ENCODE results near the gene LRRC46. TPM values are rescaled to one million over a fixed set of nuclear protein-coding genes. Genes with fewer than 3 reads are reported as not detected.

The LRRC46 gene
- total and polyA plus RNA-seq, 2 of the 4 experiments (the other 2 are of a cell fraction) = 0.77 TPM; not detected in 1

DNA sequence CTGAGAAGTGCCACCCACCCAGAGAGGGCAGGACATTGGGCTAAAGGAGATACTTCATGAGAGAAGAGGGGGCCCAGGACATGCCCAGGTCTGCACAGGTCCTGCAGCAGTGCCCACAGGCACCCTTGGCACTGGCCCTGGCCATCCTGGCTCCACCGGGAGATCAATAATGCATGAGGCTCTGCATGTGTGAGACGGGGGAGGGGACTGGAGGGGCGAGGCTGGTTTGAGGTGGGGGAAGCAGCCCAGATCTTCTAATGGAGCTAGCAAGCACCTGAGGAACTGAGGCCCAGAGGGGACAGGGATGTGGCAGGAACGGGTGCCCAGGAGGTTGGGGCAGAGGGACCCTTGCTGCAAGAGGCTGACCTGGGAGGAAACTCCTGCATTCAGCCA is 10.4 kb upstream of the LRRC46 start:
- no peak; the same call in 1 of the 2 replicates for ATAC-seq (ENCODE audit: low read depth)
- intact Hi-C loops (cut with micrococcal nuclease) = no loop called here

More for the DNA sequence above, 10.4 kb upstream of the LRRC46 start:
- WGBS, 2 experiments (ENCODE audit: extremely low coverage in 2 of 2, insufficient read length in 1 of 2) = 60% methylated on average over 1 of the region's 4 CpGs; no CpG with 5 or more reads in 1 of the 2 experiments
- Histone ChIP-seq H2BK120ac (ENCODE audit: low read depth, low read length) (no peak overlapping the region), H3K14ac (replicated peaks; ENCODE audit: low read depth, low read length) (no peak overlapping the region), H3K4me2 (ENCODE audit: low read depth, low read length) (peak overlapping the region; percentile 95), H3K9me1 (ENCODE audit: insufficient read depth, low read length) (0 out of 2 replicates have a peak, but pooled peaks cover 4% of the 10 kb centered on the region), H4K8ac (ENCODE audit: low read depth in 2 of 2, low read length in 2 of 2) (peak overlapping the region; percentile 71 to 88; a peak in 3 of 4 replicates), H3K18ac (ENCODE audit: low read depth, low read length) (no peak overlapping the region), H3K23ac (ENCODE audit: low read depth, low read length) (no peak overlapping the region), H3K56ac (ENCODE audit: extremely low read depth, insufficient read depth, low read length) (no peak overlapping the region), H3K4ac (ENCODE audit: low read depth, low read length) (no peak overlapping the region), H3K4me1 (ENCODE audit: control insufficient read depth, insufficient read depth, low read length) (peaks cover 11% of the 10 kb centered on the region; the same call in 1 of the 2 replicates), H2BK5ac (ENCODE audit: low read depth, low read length, poor library complexity, severe bottlenecking) (no peak overlapping the region), H3K9me3 (ENCODE audit: control insufficient read depth, insufficient read depth, low read length) (no peaks in the 10 kb centered on the region), H2BK15ac (ENCODE audit: low read depth, low read length) (no peak overlapping the region), H3K27ac (ENCODE audit: insufficient read depth, low read length) (no peak overlapping the region; the same call in 1 of the 2 replicates), H3K27me3 (ENCODE audit: control insufficient read depth, insufficient read depth, low read length) (no peaks in the 10 kb centered on the region), H2AK5ac (ENCODE audit: low read depth, low read length) (peak overlapping the region; percentile 46), H2AFZ (replicated peaks; ENCODE audit: low read length, poor library complexity) (peak overlapping the region; percentile 89), H3K9ac (ENCODE audit: low read depth, low read length) (peak overlapping the region; percentile 47), H4K91ac (ENCODE audit: insufficient read depth, low read depth, low read length) (peak overlapping the region; percentile 20; the same call in 1 of the 2 replicates), H2AK9ac (replicated peaks; ENCODE audit: low read depth, low read length, poor library complexity) (peak overlapping the region; percentile 57), H2BK20ac (ENCODE audit: low read depth, low read length) (no peak overlapping the region), H4K20me1 (ENCODE audit: insufficient read depth, low read length) (no peaks in the 10 kb centered on the region), H3K79me1 (ENCODE audit: low read depth in 1 of 2, low read length in 2 of 2) (peaks cover 0 to 17% of the 10 kb centered on the region in 2 experiments; a peak in 1 of 4 replicates), H3K36me3 (ENCODE audit: control insufficient read depth, insufficient read depth, low read length) (peaks cover 43% of the 10 kb centered on the region), H4K5ac (ENCODE audit: low read depth, low read length) (peak overlapping the region; percentile 43; the same call in 1 of the 2 replicates), H3K4me3 (ENCODE audit: insufficient read depth, low read depth, low read length) (peak overlapping the region; percentile 77)
- DNase-seq = no peak
- in situ Hi-C loops (cut with MboI; ENCODE audit: low sequenced_read_pairs) (no loop called here), dilution Hi-C loops (cut with HindIII; ENCODE audit: low sequenced_read_pairs, unreplicated experiment) (no loop called here)
- CTCF ChIA-PET = no interaction called here
- BruUV-seq (replicated peaks) = no TSS peak
- POLR2A ChIA-PET (ENCODE audit: unreplicated experiment) = interaction anchor here (1.6 kb wide), 1 partner anchor 10 kb away, joined by 7 read pairs; the partner anchor contains the start of genes LRRC46 and MRPL10
- TF ChIP-seq BHLHE40 (IDR thresholded peaks at IDR 0.05; ENCODE audit: low read depth, low read length) (no peak), RAD21 (IDR thresholded peaks at IDR 0.05; ENCODE audit: low read length) (no peak), RFX5 (IDR thresholded peaks at IDR 0.05; ENCODE audit: low read depth, low read length) (no peak), CEBPB (IDR thresholded peaks at IDR 0.05; ENCODE audit: low read depth, low read length) (no peak), MAFK (IDR thresholded peaks at IDR 0.05; ENCODE audit: low read depth, low read length) (no peak), MAZ (IDR thresholded peaks at IDR 0.05; ENCODE audit: borderline replicate concordance, low read depth, low read length) (no peak), NFE2L2 (IDR thresholded peaks at IDR 0.05; ENCODE audit: low read depth, low read length) (no peak), RCOR1 (IDR thresholded peaks at IDR 0.05; ENCODE audit: insufficient replicate concordance, low read length) (no peak), CHD1 (IDR thresholded peaks at IDR 0.05; ENCODE audit: low read depth, low read length) (no peak), POLR2A (IDR thresholded peaks at IDR 0.05; ENCODE audit: low read depth, low read length) (no peak), MXI1 (IDR thresholded peaks at IDR 0.05; ENCODE audit: borderline replicate concordance, low read depth, low read length) (no peak), FOS (IDR thresholded peaks at IDR 0.05; ENCODE audit: low read depth, low read length) (no peak), SMC3 (IDR thresholded peaks at IDR 0.05; ENCODE audit: low read depth, low read length) (no peak)
- TF ChIP-seq, protein P1, sequence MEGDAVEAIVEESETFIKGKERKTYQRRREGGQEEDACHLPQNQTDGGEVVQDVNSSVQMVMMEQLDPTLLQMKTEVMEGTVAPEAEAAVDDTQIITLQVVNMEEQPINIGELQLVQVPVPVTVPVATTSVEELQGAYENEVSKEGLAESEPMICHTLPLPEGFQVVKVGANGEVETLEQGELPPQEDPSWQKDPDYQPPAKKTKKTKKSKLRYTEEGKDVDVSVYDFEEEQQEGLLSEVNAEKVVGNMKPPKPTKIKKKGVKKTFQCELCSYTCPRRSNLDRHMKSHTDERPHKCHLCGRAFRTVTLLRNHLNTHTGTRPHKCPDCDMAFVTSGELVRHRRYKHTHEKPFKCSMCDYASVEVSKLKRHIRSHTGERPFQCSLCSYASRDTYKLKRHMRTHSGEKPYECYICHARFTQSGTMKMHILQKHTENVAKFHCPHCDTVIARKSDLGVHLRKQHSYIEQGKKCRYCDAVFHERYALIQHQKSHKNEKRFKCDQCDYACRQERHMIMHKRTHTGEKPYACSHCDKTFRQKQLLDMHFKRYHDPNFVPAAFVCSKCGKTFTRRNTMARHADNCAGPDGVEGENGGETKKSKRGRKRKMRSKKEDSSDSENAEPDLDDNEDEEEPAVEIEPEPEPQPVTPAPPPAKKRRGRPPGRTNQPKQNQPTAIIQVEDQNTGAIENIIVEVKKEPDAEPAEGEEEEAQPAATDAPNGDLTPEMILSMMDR (conservative IDR thresholded peaks at IDR 0.05; ENCODE audit: low read depth, low read length) = no peak
- TF ChIP-seq, protein P2, sequence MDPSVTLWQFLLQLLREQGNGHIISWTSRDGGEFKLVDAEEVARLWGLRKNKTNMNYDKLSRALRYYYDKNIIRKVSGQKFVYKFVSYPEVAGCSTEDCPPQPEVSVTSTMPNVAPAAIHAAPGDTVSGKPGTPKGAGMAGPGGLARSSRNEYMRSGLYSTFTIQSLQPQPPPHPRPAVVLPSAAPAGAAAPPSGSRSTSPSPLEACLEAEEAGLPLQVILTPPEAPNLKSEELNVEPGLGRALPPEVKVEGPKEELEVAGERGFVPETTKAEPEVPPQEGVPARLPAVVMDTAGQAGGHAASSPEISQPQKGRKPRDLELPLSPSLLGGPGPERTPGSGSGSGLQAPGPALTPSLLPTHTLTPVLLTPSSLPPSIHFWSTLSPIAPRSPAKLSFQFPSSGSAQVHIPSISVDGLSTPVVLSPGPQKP (IDR thresholded peaks at IDR 0.05; ENCODE audit: borderline replicate concordance, low read depth, low read length) = no peak
- TF ChIP-seq, protein P3, sequence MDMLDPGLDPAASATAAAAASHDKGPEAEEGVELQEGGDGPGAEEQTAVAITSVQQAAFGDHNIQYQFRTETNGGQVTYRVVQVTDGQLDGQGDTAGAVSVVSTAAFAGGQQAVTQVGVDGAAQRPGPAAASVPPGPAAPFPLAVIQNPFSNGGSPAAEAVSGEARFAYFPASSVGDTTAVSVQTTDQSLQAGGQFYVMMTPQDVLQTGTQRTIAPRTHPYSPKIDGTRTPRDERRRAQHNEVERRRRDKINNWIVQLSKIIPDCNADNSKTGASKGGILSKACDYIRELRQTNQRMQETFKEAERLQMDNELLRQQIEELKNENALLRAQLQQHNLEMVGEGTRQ (IDR thresholded peaks at IDR 0.05; ENCODE audit: low read depth, low read length) = no peak

Data from IMR-90 (cell line).